ENCODE measurements around the gene ARHGEF12. TPM values are rescaled to one million over a fixed set of nuclear protein-coding genes. Genes with fewer than 3 reads are reported as not detected.

The ARHGEF12 gene
- total and polyA plus RNA-seq, 2 donors = 12.8 to 13.1 TPM

DNA sequence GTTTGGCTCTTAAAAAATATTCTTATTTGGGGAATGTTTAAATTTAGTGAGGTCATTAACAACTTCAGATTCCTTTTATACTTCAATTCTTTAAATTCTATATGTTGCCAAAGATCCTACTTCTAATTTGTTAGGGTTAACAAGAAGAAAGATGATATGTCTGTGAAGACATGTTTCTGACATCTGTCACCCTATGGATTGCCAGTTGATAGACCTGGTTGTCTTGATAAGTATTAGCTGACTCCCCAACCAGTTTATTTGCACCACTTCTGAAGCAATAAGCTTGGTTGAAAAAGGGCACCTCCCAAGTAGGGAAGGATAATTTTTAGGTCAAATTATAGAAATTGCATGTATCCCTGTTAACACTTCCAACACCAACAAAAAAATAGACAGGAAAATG lies 29.3 kb downstream of the ARHGEF12 start:
- peaks cover 0 to 4% of the 10 kb centered on the region in 2 donors for H3K27me3 ChIP-seq (ENCODE audit: control insufficient read depth in 2 of 2, insufficient read depth in 1 of 2, low read length in 1 of 2)
- no peaks in the 10 kb centered on the region for H3K36me3 ChIP-seq (ENCODE audit: control insufficient read depth in 2 of 2, insufficient read depth in 2 of 2, low read length in 1 of 2)
- H3K4me1 ChIP-seq (ENCODE audit: control insufficient read depth in 2 of 2, insufficient read depth in 2 of 2, low read length in 2 of 2) = no peaks in the 10 kb centered on the region
- no peaks in the 10 kb centered on the region for H3K9me3 ChIP-seq (ENCODE audit: control insufficient read depth in 2 of 2, insufficient read depth in 1 of 2, low read length in 1 of 2)
- no peak overlapping the region for H3K4me3 ChIP-seq (ENCODE audit: low read length in 2 of 2)
- DNase-seq (ENCODE audit: low read depth in 6 of 9, low spot score in 9 of 9) = no peak
- no peak overlapping the region for H3K27ac ChIP-seq (ENCODE audit: low read depth in 1 of 2, low read length in 1 of 2)

DNA sequence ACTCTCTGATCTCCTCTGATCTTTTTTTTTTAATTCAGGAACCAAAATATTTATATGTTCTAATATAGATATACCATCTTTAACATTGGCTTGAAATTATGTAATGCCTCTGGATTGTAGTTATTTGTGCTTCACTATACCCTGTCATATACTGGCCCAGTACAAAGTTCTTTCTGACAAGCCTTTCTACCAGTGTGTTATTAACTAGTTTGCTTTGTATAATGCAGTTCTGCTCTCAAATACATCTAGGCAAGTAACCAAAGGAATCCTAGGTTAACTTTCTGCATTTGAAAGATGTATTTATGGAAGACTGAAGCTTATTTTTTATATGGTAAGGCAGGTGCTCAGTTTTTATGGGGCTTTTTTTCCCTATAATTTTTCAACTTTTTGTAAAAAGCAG lies 36.1 kb downstream of the ARHGEF12 start:
- Histone ChIP-seq H3K27me3 (ENCODE audit: control insufficient read depth in 2 of 2, insufficient read depth in 1 of 2, low read length in 1 of 2) (no peaks in the 10 kb centered on the region), H3K36me3 (ENCODE audit: control insufficient read depth in 2 of 2, insufficient read depth in 2 of 2, low read length in 1 of 2) (no peaks in the 10 kb centered on the region), H3K4me3 (ENCODE audit: low read length in 2 of 2) (no peak overlapping the region), H3K4me1 (ENCODE audit: control insufficient read depth in 2 of 2, insufficient read depth in 2 of 2, low read length in 2 of 2) (no peaks in the 10 kb centered on the region), H3K27ac (ENCODE audit: low read depth in 1 of 2, low read length in 1 of 2) (no peak overlapping the region), H3K9me3 (ENCODE audit: control insufficient read depth in 2 of 2, insufficient read depth in 1 of 2, low read length in 1 of 2) (no peaks in the 10 kb centered on the region)
- DNase-seq (ENCODE audit: low read depth in 6 of 9, low spot score in 9 of 9) = no peak

DNA sequence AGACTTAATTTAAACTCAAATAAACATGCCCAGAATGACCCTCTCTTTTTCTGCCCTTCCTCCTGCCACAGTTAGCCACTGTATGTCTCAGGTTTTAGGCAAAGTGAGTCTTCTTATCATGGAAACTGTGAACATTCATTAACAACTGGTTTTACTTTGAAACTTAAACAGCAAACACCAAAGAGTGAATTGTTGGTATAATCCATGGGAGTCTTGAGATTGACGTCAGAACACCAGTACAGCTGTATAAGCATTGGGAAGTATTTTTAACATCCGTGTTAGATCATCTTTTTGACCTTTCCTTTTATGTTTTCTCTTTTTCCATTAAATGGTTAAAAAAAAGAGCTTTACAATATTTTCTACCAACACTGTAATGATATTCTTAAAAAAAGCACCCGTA lies 38.9 kb downstream of the ARHGEF12 start:
- H3K27ac ChIP-seq (ENCODE audit: low read depth in 1 of 2, low read length in 1 of 2) = no peak overlapping the region
- no peaks in the 10 kb centered on the region for H3K9me3 ChIP-seq (ENCODE audit: control insufficient read depth in 2 of 2, insufficient read depth in 1 of 2, low read length in 1 of 2)
- no peak overlapping the region for H3K4me3 ChIP-seq (ENCODE audit: low read length in 2 of 2)
- H3K36me3 ChIP-seq (ENCODE audit: control insufficient read depth in 2 of 2, insufficient read depth in 2 of 2, low read length in 1 of 2) = no peaks in the 10 kb centered on the region
- 98% methylated on average over 3 of the region's 3 CpGs for WGBS
- no peaks in the 10 kb centered on the region for H3K4me1 ChIP-seq (ENCODE audit: control insufficient read depth in 2 of 2, insufficient read depth in 2 of 2, low read length in 2 of 2)
- H3K27me3 ChIP-seq (ENCODE audit: control insufficient read depth in 2 of 2, insufficient read depth in 1 of 2, low read length in 1 of 2) = no peaks in the 10 kb centered on the region
- DNase-seq (ENCODE audit: low read depth in 6 of 9, low spot score in 9 of 9) = no peak

GRCh38 chr11:120376547-120377182 lies 40.5 kb downstream of the ARHGEF12 start:
- 95% methylated on average over 6 of the region's 6 CpGs for WGBS
- no peak overlapping the region for H3K27ac ChIP-seq (ENCODE audit: low read depth in 1 of 2, low read length in 1 of 2)
- DNase-seq (ENCODE audit: low read depth in 6 of 9, low spot score in 9 of 9) = no peak
- H3K36me3 ChIP-seq (ENCODE audit: control insufficient read depth in 2 of 2, insufficient read depth in 2 of 2, low read length in 1 of 2) = no peaks in the 10 kb centered on the region
- H3K4me3 ChIP-seq (ENCODE audit: low read length in 2 of 2) = no peak overlapping the region
- H3K9me3 ChIP-seq (ENCODE audit: control insufficient read depth in 2 of 2, insufficient read depth in 1 of 2, low read length in 1 of 2) = no peaks in the 10 kb centered on the region
- no peaks in the 10 kb centered on the region for H3K4me1 ChIP-seq (ENCODE audit: control insufficient read depth in 2 of 2, insufficient read depth in 2 of 2, low read length in 2 of 2)
- H3K27me3 ChIP-seq (ENCODE audit: control insufficient read depth in 2 of 2, insufficient read depth in 1 of 2, low read length in 1 of 2) = no peaks in the 10 kb centered on the region

DNA sequence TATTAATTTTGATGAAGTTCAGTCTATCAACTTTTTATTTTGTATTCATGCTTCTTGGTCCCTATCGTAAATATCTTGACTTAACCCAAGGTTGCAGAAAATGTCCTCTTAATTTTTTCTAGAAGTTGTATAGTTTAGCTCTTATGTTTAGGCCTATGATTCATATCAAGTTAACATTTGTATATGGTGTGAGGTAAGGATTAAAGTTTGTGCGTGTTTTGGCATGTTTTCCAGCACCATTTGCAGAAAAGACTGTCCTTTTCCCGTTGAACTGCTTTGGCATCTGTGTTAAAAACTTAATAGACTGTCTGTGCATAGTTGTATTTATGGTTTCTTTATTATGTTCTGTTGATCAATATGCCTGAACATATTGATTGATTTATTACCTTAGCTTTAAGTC lies 42.3 kb downstream of the ARHGEF12 start:
- H3K27ac ChIP-seq (ENCODE audit: low read depth in 1 of 2, low read length in 1 of 2) = no peak overlapping the region
- DNase-seq (ENCODE audit: low read depth in 6 of 9, low spot score in 9 of 9) = no peak
- no peaks in the 10 kb centered on the region for H3K4me1 ChIP-seq (ENCODE audit: control insufficient read depth in 2 of 2, insufficient read depth in 2 of 2, low read length in 2 of 2)
- H3K4me3 ChIP-seq (ENCODE audit: low read length in 2 of 2) = no peak overlapping the region
- WGBS = 80% methylated on average over 3 of the region's 3 CpGs
- H3K27me3 ChIP-seq (ENCODE audit: control insufficient read depth in 2 of 2, insufficient read depth in 1 of 2, low read length in 1 of 2) = no peaks in the 10 kb centered on the region
- H3K36me3 ChIP-seq (ENCODE audit: control insufficient read depth in 2 of 2, insufficient read depth in 2 of 2, low read length in 1 of 2) = no peaks in the 10 kb centered on the region
- no peaks in the 10 kb centered on the region for H3K9me3 ChIP-seq (ENCODE audit: control insufficient read depth in 2 of 2, insufficient read depth in 1 of 2, low read length in 1 of 2)

- H3K36me3 ChIP-seq (ENCODE audit: control insufficient read depth in 2 of 2, insufficient read depth in 2 of 2, low read length in 1 of 2) = no peaks in the 10 kb centered on the region
- no peaks in the 10 kb centered on the region for H3K4me1 ChIP-seq (ENCODE audit: control insufficient read depth in 2 of 2, insufficient read depth in 2 of 2, low read length in 2 of 2)
- no peak overlapping the region for H3K27ac ChIP-seq (ENCODE audit: low read depth in 1 of 2, low read length in 1 of 2)
- no peak overlapping the region for H3K4me3 ChIP-seq (ENCODE audit: low read length in 2 of 2)
- no peaks in the 10 kb centered on the region for H3K9me3 ChIP-seq (ENCODE audit: control insufficient read depth in 2 of 2, insufficient read depth in 1 of 2, low read length in 1 of 2)
- 94% methylated on average over 7 of the region's 7 CpGs for WGBS
- no peaks in the 10 kb centered on the region for H3K27me3 ChIP-seq (ENCODE audit: control insufficient read depth in 2 of 2, insufficient read depth in 1 of 2, low read length in 1 of 2)
- no peak for DNase-seq (ENCODE audit: low read depth in 6 of 9, low spot score in 9 of 9)
Measured at GRCh38 chr11:120381401-120381800, 45.2 kb downstream of the ARHGEF12 start.

GRCh38 chr11:120383518-120384155 lies 47.4 kb downstream of the ARHGEF12 start:
- H3K36me3 ChIP-seq (ENCODE audit: control insufficient read depth in 2 of 2, insufficient read depth in 2 of 2, low read length in 1 of 2) = no peaks in the 10 kb centered on the region
- no peaks in the 10 kb centered on the region for H3K9me3 ChIP-seq (ENCODE audit: control insufficient read depth in 2 of 2, insufficient read depth in 1 of 2, low read length in 1 of 2)
- H3K27me3 ChIP-seq (ENCODE audit: control insufficient read depth in 2 of 2, insufficient read depth in 1 of 2, low read length in 1 of 2) = no peaks in the 10 kb centered on the region
- 92% methylated on average over 4 of the region's 4 CpGs for WGBS
- no peak overlapping the region for H3K4me3 ChIP-seq (ENCODE audit: low read length in 2 of 2)
- no peak overlapping the region for H3K27ac ChIP-seq (ENCODE audit: low read depth in 1 of 2, low read length in 1 of 2)
- no peak for DNase-seq (ENCODE audit: low read depth in 6 of 9, low spot score in 9 of 9)
- H3K4me1 ChIP-seq (ENCODE audit: control insufficient read depth in 2 of 2, insufficient read depth in 2 of 2, low read length in 2 of 2) = no peaks in the 10 kb centered on the region

DNA sequence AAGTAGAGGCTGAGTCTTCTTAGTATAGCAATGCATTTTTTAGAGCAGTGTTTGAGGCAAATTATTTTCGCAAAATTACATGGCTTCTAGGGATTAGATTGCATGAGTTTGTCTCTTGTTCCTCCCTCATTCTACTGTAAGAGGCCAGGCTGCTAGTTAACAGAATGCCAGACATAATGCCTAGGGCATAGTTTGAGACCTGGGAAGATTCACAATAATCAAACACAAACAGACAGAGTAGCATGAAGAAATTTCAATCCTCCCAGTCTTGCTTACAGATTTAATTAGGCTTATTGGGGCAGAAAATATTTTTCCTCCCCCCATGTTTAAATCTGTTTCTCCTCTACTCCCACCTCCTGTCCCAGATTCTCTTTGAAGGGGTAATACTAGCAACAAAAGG lies 48.3 kb downstream of the ARHGEF12 start:
- Histone ChIP-seq H3K36me3 (ENCODE audit: control insufficient read depth in 2 of 2, insufficient read depth in 2 of 2, low read length in 1 of 2) (no peaks in the 10 kb centered on the region), H3K4me3 (ENCODE audit: low read length in 2 of 2) (no peak overlapping the region), H3K27ac (ENCODE audit: low read depth in 1 of 2, low read length in 1 of 2) (no peak overlapping the region), H3K4me1 (ENCODE audit: control insufficient read depth in 2 of 2, insufficient read depth in 2 of 2, low read length in 2 of 2) (no peaks in the 10 kb centered on the region), H3K9me3 (ENCODE audit: control insufficient read depth in 2 of 2, insufficient read depth in 1 of 2, low read length in 1 of 2) (no peaks in the 10 kb centered on the region), H3K27me3 (ENCODE audit: control insufficient read depth in 2 of 2, insufficient read depth in 1 of 2, low read length in 1 of 2) (no peaks in the 10 kb centered on the region)
- no peak for DNase-seq (ENCODE audit: low read depth in 6 of 9, low spot score in 9 of 9)
- 91% methylated on average over 1 of the region's 1 CpG for WGBS

- H3K27me3 ChIP-seq (ENCODE audit: control insufficient read depth in 2 of 2, insufficient read depth in 1 of 2, low read length in 1 of 2) = no peaks in the 10 kb centered on the region
- no peaks in the 10 kb centered on the region for H3K36me3 ChIP-seq (ENCODE audit: control insufficient read depth in 2 of 2, insufficient read depth in 2 of 2, low read length in 1 of 2)
- 93% methylated on average over 5 of the region's 5 CpGs for WGBS
- no peak overlapping the region for H3K27ac ChIP-seq (ENCODE audit: low read depth in 1 of 2, low read length in 1 of 2)
- H3K9me3 ChIP-seq (ENCODE audit: control insufficient read depth in 2 of 2, insufficient read depth in 1 of 2, low read length in 1 of 2) = no peaks in the 10 kb centered on the region
- no peak overlapping the region for H3K4me3 ChIP-seq (ENCODE audit: low read length in 2 of 2)
- no peaks in the 10 kb centered on the region for H3K4me1 ChIP-seq (ENCODE audit: control insufficient read depth in 2 of 2, insufficient read depth in 2 of 2, low read length in 2 of 2)
- no peak for DNase-seq (ENCODE audit: low read depth in 6 of 9, low spot score in 9 of 9)
Measured at GRCh38 chr11:120385110-120385509, 48.9 kb downstream of the ARHGEF12 start.

Measured in thymus (tissue), 11 donors.